ENCODE results near the gene TNFRSF18.

GRCh38 chr1:1178794-1179331 lies 27.5 kb downstream of the TNFRSF18 start:
- TF ChIP-seq, protein P1, sequence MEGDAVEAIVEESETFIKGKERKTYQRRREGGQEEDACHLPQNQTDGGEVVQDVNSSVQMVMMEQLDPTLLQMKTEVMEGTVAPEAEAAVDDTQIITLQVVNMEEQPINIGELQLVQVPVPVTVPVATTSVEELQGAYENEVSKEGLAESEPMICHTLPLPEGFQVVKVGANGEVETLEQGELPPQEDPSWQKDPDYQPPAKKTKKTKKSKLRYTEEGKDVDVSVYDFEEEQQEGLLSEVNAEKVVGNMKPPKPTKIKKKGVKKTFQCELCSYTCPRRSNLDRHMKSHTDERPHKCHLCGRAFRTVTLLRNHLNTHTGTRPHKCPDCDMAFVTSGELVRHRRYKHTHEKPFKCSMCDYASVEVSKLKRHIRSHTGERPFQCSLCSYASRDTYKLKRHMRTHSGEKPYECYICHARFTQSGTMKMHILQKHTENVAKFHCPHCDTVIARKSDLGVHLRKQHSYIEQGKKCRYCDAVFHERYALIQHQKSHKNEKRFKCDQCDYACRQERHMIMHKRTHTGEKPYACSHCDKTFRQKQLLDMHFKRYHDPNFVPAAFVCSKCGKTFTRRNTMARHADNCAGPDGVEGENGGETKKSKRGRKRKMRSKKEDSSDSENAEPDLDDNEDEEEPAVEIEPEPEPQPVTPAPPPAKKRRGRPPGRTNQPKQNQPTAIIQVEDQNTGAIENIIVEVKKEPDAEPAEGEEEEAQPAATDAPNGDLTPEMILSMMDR (IDR thresholded peaks at IDR 0.05), result no peak
- TF ChIP-seq POLR2A (IDR thresholded peaks at IDR 0.05), result no peak
